ENCODE measurements around the gene CRYGC.

GRCh38 chr2:208179028-208179609 lies 49.5 kb upstream of the CRYGC start:
- TF ChIP-seq CTCF (IDR thresholded peaks at IDR 0.05) (no peak), POLR2AphosphoS5 (IDR thresholded peaks at IDR 0.05) (no peak), EP300 (IDR thresholded peaks at IDR 0.05) (no peak), POLR2A (IDR thresholded peaks at IDR 0.05) (no peak)

All from sigmoid colon (tissue), 4 donors.